AG09319 (cell line): ENCODE data around the gene RBM3.
"Not testable (repeated sequence)": the region's sequence is repeated elsewhere in the genome, so short reads cannot be mapped to it uniquely, and the experiment has no call there.

Experiments
- DNase-seq: peaks from one replicate; pipeline ENCODE4 v3.0.0-alpha.2; 2010; ENCODE audit warnings: low read depth; ENCODE audit errors: extremely low read depth
- TF ChIP-seq, protein P1 (sequence below): IDR thresholded peaks from 2 replicates; pipeline ENCODE4 v1.5.1; 2011; ENCODE audit warnings: low read depth, mild to moderate bottlenecking, inconsistent platforms, low read length, moderate library complexity

The RBM3 gene

GRCh38 chrX:48574270-48575266, at the start of gene RBM3:
Gene RBM3 (plus strand): TSS chrX:48574484. CDS start chrX:48575181, 697 bp downstream.
- peak; percentile 86 for DNase-seq
- TF ChIP-seq, protein P1, sequence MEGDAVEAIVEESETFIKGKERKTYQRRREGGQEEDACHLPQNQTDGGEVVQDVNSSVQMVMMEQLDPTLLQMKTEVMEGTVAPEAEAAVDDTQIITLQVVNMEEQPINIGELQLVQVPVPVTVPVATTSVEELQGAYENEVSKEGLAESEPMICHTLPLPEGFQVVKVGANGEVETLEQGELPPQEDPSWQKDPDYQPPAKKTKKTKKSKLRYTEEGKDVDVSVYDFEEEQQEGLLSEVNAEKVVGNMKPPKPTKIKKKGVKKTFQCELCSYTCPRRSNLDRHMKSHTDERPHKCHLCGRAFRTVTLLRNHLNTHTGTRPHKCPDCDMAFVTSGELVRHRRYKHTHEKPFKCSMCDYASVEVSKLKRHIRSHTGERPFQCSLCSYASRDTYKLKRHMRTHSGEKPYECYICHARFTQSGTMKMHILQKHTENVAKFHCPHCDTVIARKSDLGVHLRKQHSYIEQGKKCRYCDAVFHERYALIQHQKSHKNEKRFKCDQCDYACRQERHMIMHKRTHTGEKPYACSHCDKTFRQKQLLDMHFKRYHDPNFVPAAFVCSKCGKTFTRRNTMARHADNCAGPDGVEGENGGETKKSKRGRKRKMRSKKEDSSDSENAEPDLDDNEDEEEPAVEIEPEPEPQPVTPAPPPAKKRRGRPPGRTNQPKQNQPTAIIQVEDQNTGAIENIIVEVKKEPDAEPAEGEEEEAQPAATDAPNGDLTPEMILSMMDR = peak; percentile 35

DNA sequence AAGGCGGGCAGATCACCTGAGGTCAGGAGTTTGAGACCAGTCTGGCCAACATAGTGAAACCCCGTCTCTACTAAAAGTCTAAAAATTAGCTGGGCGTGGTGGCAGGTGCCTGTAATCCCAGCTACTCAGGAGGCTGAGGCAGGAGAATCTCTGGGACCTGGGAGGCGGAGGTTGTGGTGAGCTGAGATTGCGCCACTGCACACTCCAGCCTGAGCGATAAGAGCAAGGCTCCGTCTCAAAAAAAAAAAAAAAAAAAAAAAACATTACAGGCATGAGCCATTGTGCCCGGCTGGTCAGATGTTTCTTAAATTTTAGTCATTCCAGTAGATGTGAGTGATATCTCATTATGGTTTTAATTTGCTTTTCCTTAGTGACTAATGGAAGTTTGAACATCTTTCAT, 48.4 kb upstream of the RBM3 start:
- DNase-seq = not testable (repeated sequence)

DNA sequence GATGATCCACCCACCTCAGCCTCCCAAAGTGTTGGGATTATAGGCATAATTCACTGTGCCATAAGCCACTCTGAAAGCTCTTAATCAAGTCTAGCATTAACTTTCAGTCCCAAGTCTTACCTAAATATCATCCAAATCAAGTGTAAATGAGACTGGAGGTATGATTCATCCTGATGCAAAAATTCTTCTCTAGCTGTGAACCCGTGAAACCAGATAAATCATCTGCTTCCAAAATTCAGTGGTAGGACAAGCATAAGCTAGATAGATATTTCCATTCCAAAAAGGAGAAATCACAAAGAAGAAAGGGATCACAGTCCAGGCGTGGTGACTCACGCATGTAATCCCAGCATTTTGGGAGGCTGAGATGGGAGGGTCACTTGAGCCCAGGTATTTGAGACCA, 43.5 kb upstream of the RBM3 start:
- TF ChIP-seq, protein P1 = no peak
- no peak for DNase-seq

DNA sequence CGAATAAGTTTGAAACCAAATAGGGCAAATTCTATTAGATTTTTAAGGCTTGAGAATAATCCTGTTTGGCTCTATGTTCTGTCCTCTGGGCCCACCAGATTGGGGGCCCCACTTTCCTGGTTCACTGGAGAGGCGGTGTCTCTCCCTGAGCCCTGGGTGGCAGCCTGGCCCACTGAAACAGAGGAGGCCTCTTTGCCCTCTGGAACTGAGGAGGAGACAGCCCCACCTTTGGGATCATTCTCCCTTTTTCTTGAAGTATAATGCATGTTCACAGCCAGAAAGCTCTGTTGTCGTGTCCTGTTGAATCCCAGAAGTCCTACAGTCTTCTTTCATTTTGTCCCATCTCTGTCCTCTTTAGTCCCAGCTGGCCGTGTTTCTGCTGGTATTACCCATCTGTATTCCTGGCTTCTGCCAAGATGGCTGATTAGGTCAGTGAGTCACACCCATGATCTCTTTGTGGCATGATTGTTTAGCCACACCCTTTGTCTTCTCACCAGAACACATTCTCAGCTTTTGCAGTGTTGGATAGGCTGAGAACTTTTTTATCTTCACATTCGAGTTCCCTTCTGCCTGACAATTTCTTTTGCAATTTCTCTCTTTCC, 42.8 kb upstream of the RBM3 start:
- DNase-seq = peak; percentile 38
- TF ChIP-seq, protein P1 = no peak

- TF ChIP-seq, protein P1 = no peak
- no peak for DNase-seq
These were observed 42.1 kb upstream of the RBM3 start for GRCh38 chrX:48532161-48532560.

GRCh38 chrX:48533165-48533564, 41.1 kb upstream of the RBM3 start:
- TF ChIP-seq, protein P1 = no peak
- DNase-seq = no peak

DNA sequence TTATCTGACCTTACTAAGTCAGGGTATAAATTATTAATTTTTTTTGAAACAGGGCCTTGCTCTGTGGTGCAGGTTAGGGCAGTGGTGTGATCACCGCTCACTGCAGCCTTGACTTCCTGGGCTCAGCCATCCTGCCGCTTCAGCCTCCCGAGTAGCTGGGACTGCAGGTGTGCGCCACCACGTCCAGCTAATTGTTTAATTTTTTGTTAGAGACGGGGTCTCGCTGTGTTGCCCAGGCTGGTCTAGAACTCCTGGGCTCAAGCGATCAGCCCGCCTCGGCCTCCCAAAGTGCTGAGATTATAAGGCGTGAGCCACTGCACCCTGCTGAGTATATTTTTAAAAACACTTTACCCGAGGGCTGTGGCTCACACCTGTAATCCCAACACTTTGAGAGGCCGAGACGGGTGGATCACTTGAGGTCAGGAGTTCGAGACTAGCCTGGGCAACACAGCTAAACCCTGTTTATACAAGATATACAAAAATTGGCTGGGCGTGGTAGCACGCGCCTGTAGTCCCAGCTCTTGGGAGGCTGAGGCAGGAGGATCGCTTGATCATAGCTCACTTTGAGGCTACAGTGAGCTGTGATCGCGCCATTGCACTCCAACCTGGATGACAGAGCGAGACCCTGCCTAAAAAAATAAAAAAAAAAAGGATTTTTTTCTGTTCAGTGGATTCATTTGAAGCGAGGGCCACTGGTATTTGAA, 35.5 kb upstream of the RBM3 start:
- no peak for DNase-seq
- TF ChIP-seq, protein P1 = no peak
